GM18498 (cell line): ENCODE measurements around the gene GFOD2.

Experiments
- ATAC-seq: cut with Tn5 transposase; IDR thresholded peaks from one replicate; pipeline ENCODE4 v1.9.1; 2021; ENCODE audit warnings: mild to moderate bottlenecking, moderate library complexity; ENCODE audit not compliant: unreplicated experiment

GFOD2 gene

GRCh38 chr16:67660564-67661028 lies 58.5 kb downstream of the GFOD2 start, which contains the start of gene PARD6A:
PARD6A (plus strand) TSS chr16:67660960; CDS start chr16:67661039, 79 bp downstream.
- peak; percentile 80 for ATAC-seq

DNA sequence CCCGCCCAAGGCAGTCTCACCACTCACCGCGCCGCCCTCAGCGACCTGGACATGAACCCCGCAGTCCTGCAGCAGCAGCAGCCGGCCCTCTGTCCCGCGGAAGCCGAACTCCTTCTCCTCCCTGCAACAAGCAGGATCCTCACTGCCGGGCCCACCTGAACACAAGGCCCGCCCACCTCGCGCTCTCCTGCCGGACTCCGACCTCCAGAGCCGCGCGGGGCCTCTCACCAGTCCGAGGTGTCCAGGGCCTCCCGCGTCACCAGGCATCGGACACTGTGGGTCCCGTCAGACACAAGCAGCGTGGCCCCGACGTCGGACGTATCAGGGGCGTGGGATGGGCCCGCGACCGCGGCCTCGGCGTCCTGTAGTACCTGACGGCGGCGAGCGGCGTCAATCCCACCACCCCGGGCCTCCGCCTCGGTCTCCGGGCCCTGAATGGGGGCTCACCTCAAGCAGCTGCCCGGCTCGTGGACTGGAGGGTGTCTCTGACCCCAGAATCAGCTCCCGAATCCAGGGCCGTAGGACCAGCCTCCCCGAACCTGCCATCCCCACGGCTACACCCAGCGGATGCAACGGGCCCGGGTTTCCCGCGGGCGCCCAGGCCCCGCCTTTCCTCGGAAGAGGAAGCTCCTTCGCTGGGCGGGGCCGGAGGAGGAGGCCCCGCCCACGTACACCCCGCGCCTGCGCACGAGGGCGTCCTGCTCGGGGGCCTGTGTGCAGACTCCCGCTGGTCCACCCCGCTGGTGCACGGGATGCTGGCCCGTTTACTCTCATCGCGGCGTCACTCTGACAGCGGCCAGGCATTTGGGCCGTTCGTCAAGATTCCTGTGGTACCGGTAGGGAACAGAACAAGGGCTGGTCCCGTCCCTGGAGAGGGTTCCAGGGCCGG lies 59.2 kb downstream of the GFOD2 start, which contains the start of gene ACD:
TSS of gene ACD (minus strand) at position 586 of the 889 bp plus-strand sequence. CDS start at position 546, 40 bp downstream.
- peak; percentile 58 for ATAC-seq

DNA sequence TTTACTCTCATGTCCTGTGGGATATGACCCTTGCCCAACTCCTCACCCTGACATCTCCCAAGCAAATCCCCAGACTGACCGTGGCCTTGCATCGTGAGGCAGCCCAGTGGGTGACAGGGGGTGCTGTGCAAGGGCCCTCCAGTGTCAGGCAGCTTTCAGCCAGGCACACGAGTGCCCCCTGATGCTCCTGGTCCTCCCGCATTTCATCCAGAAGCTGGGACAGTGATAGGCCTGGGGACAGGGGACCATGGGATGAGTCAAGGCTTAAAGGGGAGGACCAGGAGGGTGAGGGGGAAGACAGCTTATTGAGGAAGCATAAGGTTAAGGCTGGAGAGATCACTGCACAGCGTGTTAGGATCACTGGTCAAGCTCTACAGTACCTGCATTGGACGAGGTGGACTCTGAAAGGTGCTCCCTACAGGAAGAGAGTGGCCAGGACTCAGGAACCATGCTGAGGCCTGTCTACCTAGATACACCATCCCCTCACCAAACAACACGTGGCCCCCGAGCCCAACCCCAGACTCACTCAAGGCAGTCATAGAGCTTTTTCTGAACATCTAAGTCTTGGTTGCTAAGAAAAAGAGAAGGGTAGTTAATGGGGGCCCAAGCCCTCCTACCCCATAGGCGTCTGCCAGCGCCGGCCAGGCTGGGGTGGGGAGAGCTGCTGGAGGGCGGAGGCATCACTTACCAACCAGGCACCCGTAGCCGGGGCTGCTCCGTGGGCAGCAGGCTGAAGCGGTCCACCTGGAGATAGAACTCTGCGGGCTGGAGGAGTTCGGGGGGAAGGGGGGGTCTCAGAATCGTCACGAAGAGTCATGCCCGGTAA lies 60.1 kb downstream of the GFOD2 start:
- no peak for ATAC-seq

GRCh38 chr16:67657751-67658518 lies 61.2 kb downstream of the GFOD2 start:
- ATAC-seq: no peak

DNA sequence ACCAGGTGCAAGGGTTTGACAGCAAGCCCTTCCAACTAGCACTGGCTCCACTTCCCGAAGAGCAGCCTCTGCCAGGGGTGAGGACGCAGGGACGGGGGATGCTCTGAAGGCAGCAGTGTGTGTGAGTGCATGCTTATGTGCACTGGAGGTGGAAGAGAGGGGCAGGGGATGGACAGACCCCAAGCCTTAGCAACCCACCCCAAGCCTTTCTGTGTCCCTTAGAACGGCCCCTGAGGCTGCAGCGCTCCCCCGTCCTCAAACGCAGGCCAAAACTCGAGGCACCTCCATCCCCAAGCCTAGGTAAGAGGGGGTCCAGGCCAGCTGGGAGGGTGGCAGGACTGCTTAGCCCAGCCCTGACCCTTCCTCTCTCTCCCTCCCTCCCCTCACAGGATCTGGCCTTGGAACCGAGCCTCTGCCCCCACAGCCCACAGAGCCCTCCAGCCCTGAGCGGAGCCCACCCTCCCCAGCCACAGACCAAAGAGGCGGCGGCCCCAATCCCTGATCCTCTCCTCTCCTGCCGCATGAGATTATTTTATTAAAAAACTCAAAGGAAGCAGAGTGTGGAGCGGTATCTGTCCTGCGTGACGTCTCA lies 62.0 kb downstream of the GFOD2 start:
- ATAC-seq: no peak

DNA sequence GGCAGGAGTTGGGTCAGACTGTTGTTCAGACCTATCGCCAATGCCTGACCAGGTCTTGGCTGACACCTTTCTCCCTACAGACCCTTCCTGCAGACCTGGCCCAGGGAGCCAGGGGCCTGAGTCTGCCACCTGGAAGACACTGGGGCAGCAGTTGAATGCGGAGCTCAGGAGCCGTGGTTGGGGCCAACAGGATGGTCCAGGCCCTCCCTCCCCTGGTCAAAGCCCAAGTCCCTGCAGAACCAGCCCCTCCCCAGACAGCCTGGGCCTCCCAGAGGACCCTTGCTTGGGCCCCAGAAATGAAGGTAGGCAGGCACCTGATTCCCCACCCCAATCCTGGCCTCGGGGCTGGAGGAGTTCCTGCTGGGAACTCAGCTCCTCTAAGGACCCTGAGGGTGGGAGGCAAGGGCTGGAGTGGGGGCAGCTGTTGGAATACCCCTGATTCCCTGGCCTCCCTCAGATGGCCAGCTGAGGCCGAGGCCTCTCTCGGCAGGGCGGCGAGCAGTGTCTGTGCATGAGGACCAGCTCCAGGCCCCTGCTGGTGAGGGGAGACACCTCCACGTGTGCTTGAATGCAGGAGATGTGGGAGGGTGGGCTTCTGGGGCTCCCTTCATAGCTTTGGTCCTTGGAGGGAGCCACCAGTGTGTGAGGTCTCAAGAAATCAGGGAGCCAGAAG lies 62.6 kb downstream of the GFOD2 start:
- ATAC-seq: no peak

- ATAC-seq: no peak
These were observed 63.8 kb downstream of the GFOD2 start for GRCh38 chr16:67655363-67655762.

DNA sequence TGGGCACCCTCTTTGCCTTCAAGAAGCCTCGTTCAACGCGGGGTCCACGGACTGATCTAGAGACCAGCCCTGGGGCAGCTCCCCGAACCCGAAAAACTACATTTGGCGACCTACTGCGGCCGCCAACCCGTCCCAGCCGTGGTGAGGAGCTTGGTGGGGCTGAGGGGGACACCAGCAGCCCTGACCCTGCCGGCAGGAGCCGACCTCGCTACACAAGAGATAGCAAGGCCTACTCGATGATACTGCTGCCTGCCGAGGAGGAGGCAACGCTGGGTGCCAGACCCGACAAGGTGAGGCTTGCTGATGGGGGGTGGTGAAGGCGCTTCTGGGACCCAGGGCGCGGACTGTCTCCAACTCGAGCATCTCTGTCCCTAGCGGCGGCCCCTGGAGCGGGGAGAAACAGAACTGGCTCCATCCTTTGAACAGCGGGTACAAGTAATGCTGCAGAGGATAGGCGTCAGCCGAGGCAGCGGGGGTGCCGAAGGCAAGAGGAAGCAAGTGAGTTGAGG lies 64.7 kb downstream of the GFOD2 start:
- no peak for ATAC-seq

- no peak for ATAC-seq
These were observed 65.2 kb downstream of the GFOD2 start for GRCh38 chr16:67653789-67654402.

DNA sequence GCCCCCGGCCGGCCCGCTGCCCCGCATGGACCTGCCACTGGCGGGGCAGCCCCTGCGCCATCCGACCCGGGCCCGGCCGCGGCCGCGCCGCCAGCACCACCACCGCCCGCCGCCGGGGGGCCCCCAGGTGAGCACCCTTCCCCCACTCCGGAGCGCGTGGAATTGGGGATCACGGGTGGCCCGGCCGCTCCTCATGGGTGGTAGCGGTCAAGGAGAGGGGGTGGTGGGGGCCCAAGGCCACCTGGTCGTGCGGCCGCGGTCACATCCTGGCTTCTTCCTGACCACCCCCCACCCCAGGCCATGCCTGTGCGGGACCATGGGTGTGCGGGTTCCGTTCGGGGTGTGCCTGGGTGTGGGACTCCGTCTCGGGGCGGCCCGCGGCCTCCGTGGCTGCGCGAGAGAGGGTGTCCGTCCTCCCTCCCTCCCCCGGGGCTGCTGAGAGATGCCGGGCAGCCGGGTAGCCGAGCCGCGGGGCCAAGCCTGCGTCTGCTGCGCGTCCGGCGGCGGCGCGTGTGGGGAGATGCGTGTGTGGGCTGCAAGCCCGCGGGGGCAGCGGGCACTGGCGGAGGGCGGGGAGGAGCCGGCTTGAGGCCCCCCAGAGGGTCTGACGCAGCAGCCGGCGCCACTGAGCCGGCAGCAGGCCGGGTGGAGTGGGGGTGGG lies 65.9 kb downstream of the GFOD2 start:
- no peak for ATAC-seq

GRCh38 chr16:67652578-67653127 lies 66.5 kb downstream of the GFOD2 start:
- ATAC-seq: no peak

GRCh38 chr16:67651847-67652246 lies 67.3 kb downstream of the GFOD2 start:
- no peak for ATAC-seq

DNA sequence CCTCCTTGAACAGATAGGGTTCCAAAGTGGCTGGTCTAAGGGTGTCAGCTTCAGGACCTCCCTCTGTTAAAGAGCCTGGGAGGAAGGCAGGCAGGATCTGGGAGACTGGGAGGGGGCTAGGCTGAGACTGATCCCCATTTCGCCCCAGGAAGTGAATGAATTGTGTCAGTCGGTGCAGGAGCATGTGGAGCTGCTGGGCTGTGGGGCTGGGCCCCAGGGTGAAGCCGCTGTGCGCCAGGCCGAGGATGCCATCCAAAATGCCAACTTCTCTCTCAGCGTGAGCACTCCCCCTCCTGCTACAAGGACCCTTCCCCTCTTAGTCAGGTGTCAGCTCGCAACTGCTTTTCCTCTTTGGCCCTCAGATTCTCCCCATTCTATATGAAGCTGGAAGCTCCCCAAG lies 68.1 kb downstream of the GFOD2 start:
- ATAC-seq: no peak

GRCh38 chr16:67650023-67650422 lies 69.1 kb downstream of the GFOD2 start:
- ATAC-seq: no peak

GRCh38 chr16:67649494-67649931 lies 69.6 kb downstream of the GFOD2 start:
- no peak for ATAC-seq

DNA sequence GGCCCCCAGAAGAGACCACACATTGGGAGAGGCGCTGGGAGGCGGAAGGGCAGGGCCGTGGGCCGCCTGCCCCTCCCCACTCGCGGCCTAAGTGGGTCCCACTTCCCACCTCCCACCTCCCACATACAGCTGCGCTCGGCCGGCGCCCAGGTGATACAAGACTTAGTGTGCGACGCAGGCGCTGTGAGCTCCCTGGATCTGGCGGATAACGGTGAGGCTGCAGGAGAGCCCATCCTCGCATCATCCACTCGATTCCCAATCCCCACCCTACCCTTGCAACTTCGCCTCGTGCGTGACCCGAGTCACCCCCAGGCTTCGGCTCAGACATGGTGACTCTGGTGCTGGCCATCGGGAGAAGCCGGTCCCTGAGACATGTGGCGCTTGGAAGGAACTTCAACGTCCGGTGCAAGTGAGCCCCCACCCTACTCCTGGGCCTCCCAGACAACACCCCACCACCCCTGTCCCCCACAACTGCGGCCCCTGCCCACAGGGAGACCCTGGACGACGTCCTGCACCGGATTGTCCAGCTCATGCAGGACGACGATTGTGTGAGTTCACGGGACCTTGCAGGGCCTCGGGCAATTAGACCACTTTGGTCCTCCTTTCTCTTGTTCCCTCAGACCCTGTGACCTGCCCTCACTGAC lies 70.2 kb downstream of the GFOD2 start:
- no peak for ATAC-seq

- no peak for ATAC-seq
These were observed 70.9 kb downstream of the GFOD2 start for GRCh38 chr16:67648088-67648763.
